HEK293T (cell line): Measurements from ENCODE around the gene BTBD8.

Experiments used
- ARNT ChIP-seq: fragments of 450-650 bp; IDR thresholded peaks from 2 replicates; pipeline ENCODE4 v1.6.1; 2017; ENCODE audit warnings: mild to moderate bottlenecking
- BHLHE40 ChIP-seq: fragments of 450-650 bp; IDR thresholded peaks from 2 replicates; pipeline ENCODE4 v1.6.1; 2016; ENCODE audit warnings: mild to moderate bottlenecking, moderate library complexity, borderline replicate concordance
- CTBP1 ChIP-seq: fragments of 450-650 bp; IDR thresholded peaks from 2 replicates; pipeline ENCODE4 v1.6.1; 2016; ENCODE audit warnings: borderline replicate concordance
- ELF4 ChIP-seq: fragments of 450-650 bp; IDR thresholded peaks from 2 replicates; pipeline ENCODE4 v1.6.1; 2017; ENCODE audit warnings: antibody characterized with exemption
- FOXA1 ChIP-seq: fragments of 450-650 bp; IDR thresholded peaks from 2 replicates; pipeline ENCODE4 v1.6.1; 2016; ENCODE audit warnings: mild to moderate bottlenecking
- FOXK2 ChIP-seq: fragments of 450-650 bp; IDR thresholded peaks from 2 replicates; pipeline ENCODE4 v1.6.1; 2016; ENCODE audit warnings: mild to moderate bottlenecking
- FOXM1 ChIP-seq: fragments of 450-650 bp; IDR thresholded peaks from 2 replicates; pipeline ENCODE4 v1.6.1; 2017; ENCODE audit warnings: mild to moderate bottlenecking, borderline replicate concordance
- HDGF ChIP-seq: fragments of 450-650 bp; IDR thresholded peaks from 2 replicates; pipeline ENCODE4 v1.6.1; 2017; ENCODE audit warnings: antibody characterized with exemption, borderline replicate concordance
- L3MBTL2 ChIP-seq: fragments of 450-650 bp; conservative IDR thresholded peaks from 2 replicates; pipeline ENCODE4 v1.6.1; 2016; ENCODE audit warnings: mild to moderate bottlenecking
- NFRKB ChIP-seq: fragments of 450-650 bp; IDR thresholded peaks from 2 replicates; pipeline ENCODE4 v1.6.1; 2016; ENCODE audit warnings: mild to moderate bottlenecking, moderate library complexity
- SP1 ChIP-seq: fragments of 450-650 bp; IDR thresholded peaks from 2 replicates; pipeline ENCODE4 v1.6.1; 2017
- SUZ12 ChIP-seq: fragments of 450-650 bp; IDR thresholded peaks from 2 replicates; pipeline ENCODE4 v1.6.1; 2016; ENCODE audit warnings: mild to moderate bottlenecking
- TARDBP ChIP-seq: fragments of 450-650 bp; IDR thresholded peaks from 2 replicates; pipeline ENCODE4 v1.6.1; 2016

DNA sequence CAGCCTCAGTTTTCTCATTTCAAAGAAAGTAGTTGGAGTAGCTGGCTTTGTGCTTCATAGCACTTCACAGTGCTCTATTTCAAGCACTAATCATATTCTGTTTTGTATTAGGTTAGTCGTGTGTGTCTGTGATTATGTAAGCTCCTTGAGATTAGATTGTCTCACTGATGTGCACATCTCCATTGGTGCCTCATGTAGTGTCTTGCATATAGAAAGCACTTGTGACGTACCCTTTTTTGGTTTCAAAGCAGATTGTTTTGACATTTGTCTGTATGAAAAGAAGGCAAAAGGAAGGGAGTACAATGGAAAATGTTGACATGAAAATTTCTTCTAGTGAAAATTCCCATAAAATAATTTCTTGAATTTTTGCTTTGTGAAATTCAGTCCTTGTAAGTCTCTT lies 13.9 kb downstream of the BTBD8 start:
- TF ChIP-seq FOXK2 (no peak), FOXM1 (no peak), SP1 (no peak), BHLHE40 (no peak), NFRKB (no peak), L3MBTL2 (no peak), FOXA1 (no peak), HDGF (no peak), ELF4 (no peak), TARDBP (no peak), SUZ12 (no peak), ARNT (no peak), CTBP1 (no peak)
